Measurements from ENCODE around the gene INSRR.

INSRR gene

GRCh38 chr1:156832434-156832833 lies 26.5 kb downstream of the INSRR start:
- DNase-seq (ENCODE audit: low read depth, low spot score), result no peak

DNA sequence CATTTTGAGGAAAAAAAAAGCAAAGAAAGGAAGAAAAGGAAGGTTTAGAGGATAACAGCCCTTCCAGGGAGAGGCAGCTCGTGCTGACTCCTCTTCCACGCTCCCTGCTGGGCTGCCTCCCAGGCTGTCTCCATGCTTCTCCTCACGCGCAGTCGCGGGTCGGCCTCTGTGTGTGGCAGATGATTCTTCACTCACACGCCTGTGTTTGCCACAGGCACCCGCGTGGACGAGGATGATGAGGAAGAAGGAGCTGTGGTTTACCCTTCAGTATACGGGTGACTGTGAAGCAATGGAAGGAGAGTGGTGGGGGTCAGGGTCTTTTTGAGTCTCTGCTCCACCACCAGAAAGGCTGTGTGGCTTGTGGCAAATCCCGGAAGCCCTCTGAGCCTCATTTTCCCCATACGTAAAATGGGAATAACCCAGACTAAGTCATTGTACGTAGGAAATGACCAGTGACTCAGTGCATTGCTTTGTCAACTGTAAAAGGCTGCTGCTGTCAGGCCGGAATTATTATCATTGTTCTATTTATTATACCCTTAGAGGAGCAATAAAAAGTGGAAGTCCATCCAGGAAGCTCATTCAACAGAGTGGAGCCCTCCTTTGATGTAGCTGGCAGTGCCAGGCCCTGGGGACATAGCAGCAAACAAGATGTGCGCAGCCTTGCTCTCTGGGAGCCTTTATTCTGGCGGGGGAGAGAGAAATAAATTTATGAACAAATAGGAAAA lies 30.4 kb downstream of the INSRR start:
- DNase-seq (ENCODE audit: low read depth, low spot score), result no peak

DNA sequence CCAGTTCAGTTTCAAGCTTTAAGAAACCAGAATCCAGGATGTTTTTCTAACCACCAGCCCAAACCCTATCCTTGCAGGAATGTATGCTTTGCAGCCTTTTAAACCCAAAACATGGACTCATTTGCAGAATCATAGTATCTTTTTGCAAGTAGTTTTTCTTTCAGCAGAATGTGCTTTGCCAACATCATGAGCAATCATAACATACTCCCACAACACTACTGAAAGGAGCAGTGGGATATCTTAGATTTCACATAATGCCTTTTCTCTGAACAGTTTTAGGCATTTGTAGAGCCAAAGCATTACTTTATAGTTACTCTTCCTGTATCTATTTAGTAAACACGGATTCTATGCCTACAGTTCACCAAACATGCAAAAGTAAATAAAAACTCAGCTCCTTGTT lies 32.3 kb downstream of the INSRR start:
- no peak for DNase-seq (ENCODE audit: low read depth, low spot score)

- DNase-seq (ENCODE audit: low read depth, low spot score), result no peak
Measured at GRCh38 chr1:156823210-156823790, 35.6 kb downstream of the INSRR start.

- DNase-seq (ENCODE audit: low read depth, low spot score), result no peak
Measured at GRCh38 chr1:156822680-156823079, 36.2 kb downstream of the INSRR start.

GRCh38 chr1:156821801-156822200 lies 37.1 kb downstream of the INSRR start:
- no peak for DNase-seq (ENCODE audit: low read depth, low spot score)

DNA sequence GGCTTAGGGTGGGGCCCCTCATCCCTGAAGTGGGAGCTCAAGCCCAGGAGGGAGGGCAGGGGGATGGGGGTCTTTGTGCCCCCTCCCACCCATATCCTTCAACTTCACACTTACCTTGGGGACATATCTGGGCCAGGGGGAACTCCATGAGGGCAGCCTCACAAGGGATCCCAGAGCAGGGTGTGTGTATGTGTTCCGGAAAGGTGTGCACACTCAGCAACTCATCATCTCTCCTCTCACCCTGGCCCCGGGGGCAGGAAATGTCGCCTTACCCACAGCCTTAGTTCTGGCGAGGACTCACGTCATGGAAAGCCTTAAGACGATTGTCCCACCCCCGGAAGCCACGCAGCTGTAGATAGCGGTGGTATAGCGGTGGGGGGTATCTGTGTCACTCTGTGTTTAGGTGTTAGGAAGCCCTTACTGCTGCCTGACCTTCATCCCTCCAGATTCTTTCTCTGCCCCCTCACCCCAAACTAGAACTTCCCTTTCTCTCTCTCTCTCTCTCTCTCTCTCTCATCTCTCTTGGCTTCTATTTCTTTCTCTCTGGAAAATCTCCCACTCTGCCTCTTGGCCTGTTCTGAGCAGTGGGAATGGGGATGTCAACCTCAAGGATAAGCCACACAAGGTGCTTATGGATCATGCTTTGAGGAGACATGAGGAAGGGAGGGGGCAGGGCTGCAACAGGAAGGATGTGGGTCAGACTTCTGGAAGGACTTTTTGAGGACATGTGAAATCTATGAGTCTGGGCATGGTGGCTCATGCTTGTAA lies 42.2 kb downstream of the INSRR start, which contains the start of gene SH2D2A:
Gene SH2D2A (minus strand): TSS at position 288 of the 768 bp plus-strand sequence. CDS start 140 bp downstream, at position 148.
- DNase-seq (ENCODE audit: low read depth, low spot score), result no peak

DNA sequence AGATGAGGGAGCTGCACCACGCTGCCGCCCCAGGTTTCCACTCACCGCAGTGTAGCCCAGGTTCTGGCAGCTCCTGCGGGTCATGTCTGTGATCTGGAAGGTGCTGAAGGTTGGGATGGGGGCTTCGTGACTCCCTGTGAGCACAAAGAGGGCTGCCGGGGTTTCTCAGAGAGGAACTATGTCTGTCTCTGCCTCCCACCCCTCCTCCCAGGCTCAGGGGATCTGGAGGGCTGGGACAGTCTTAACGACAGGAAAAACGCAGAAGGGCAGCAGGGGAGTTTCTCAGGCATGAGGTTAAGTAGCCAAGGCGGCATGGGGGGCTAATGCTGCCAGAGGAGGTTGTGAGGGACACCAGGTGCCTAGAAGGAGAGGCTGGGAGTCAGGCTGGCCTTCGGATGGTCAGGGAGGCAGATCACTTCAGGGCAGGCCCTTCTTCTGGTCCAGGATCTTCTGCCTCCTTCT lies 42.9 kb downstream of the INSRR start:
- no peak for DNase-seq (ENCODE audit: low read depth, low spot score)

DNA sequence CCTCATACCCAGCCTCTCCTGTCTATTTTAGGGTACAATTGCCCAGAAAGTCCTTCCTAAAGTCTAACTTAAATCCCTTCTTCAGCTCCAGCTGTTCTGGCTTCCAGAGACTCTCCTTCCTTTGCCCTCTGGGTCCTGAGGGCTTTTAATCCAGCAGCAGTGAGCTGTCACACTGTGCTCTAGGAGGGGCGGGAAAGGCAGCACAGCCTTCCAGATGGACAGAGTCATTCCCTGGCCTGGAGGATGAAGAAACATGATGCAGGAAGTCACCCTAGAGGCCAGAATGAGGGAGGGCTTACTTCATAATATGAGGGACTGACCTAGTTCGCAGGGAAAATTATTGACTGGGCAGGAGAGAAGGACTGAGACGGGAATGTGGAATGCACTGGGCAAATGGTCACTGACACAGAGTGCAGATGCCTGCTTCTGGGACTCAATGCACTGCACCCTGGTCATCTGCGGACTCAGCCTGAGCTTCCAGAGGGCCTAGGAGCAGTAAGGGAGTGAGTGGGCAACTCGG lies 43.5 kb downstream of the INSRR start:
- DNase-seq (ENCODE audit: low read depth, low spot score), result no peak

DNA sequence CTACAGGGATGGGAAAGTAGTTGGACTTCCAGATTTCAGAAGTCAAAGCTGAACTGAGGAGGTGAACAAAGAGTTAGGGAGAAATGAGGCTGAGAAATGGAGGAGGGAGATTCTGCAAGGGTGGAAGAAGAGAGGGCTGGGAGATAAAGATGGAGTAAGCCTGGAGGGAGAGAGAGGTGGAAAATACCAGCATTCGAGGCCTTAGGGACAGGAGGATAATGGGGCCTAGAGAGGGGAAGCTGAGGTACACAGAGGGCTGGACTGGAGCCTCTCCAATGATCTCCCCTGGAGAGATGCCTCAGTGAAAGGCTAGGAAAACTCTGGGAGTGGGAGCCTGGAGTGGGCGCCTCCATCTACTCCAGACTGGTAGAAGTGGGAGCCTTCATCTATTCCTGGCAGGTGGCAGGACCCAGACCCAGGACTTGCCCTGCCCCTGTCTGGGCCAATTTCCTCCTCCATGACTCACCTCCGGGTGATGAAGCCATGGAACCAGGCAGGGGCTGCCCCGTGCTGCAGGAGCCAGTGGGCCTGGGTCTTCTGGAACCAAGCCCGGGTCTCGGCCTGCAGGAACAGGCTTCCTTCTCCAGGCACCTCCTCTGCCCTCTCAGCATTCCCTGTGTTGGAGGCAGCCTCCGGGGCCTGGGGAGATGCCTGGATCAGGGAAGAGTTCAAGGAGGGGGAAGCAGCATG lies 44.2 kb downstream of the INSRR start:
- DNase-seq (ENCODE audit: low read depth, low spot score), result no peak

- peak; percentile 60 for DNase-seq (ENCODE audit: low read depth, low spot score)
Measured at GRCh38 chr1:156813750-156814570, 45.0 kb downstream of the INSRR start.

GRCh38 chr1:156813298-156813697 lies 45.6 kb downstream of the INSRR start:
- DNase-seq (ENCODE audit: low read depth, low spot score), result no peak

DNA sequence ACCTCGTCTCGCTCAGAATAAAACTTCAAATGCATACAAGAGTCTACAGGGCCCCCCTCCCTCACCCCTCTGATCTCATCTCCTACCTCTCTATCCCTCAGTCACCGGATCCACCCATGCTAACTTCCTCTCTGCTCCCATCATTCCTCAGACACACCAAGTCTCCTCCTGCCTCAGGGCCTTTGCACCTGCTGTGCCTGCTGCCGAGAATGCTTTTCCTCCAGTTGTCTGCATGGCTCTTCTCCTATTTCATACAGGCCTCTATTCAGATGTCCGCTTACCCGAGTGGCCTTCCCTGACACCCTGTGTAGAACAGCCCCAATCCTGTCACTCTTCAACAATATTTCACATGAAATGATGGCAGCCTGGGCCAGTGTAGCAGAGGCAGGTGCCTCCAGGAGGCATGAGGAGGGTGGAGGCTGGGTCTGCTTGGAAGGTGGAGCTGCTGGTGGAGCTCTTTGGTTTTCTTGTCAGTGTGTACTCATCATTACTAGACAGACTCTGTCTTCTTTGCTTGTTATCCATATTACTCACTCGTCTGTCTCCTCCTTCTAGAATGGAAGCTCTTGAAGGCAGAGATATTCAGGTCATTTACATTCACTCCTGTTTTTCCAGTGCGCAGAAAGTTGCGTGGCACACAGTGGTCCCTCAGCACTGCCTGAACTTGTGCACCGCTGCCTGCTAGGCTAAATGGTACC lies 46.5 kb downstream of the INSRR start:
- DNase-seq (ENCODE audit: low read depth, low spot score), result no peak

DNA sequence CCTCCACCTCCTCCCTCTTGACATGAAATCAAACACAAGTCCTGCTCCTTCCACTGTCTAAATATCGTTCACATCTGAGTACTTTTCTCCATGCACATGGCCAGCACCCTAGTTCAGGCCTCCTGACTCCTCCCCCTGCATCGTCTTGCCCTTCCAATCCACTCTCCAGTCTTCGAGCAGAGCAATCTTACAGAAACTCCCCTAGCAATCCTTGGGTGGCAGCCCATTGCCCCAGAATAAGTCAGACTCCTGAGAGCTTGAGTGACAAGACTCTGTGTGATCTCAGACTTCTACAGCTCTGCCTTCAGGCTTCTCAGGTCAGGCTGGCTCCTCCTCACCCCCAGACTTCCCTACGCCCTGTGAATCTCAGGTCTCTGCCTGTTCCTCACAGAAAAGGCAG lies 47.7 kb downstream of the INSRR start:
- DNase-seq (ENCODE audit: low read depth, low spot score), result no peak

- DNase-seq (ENCODE audit: low read depth, low spot score), result no peak
Measured at GRCh38 chr1:156809711-156810366, 49.1 kb downstream of the INSRR start.

- DNase-seq (ENCODE audit: low read depth, low spot score), result no peak
Measured at GRCh38 chr1:156809281-156809680, 49.6 kb downstream of the INSRR start.

DNA sequence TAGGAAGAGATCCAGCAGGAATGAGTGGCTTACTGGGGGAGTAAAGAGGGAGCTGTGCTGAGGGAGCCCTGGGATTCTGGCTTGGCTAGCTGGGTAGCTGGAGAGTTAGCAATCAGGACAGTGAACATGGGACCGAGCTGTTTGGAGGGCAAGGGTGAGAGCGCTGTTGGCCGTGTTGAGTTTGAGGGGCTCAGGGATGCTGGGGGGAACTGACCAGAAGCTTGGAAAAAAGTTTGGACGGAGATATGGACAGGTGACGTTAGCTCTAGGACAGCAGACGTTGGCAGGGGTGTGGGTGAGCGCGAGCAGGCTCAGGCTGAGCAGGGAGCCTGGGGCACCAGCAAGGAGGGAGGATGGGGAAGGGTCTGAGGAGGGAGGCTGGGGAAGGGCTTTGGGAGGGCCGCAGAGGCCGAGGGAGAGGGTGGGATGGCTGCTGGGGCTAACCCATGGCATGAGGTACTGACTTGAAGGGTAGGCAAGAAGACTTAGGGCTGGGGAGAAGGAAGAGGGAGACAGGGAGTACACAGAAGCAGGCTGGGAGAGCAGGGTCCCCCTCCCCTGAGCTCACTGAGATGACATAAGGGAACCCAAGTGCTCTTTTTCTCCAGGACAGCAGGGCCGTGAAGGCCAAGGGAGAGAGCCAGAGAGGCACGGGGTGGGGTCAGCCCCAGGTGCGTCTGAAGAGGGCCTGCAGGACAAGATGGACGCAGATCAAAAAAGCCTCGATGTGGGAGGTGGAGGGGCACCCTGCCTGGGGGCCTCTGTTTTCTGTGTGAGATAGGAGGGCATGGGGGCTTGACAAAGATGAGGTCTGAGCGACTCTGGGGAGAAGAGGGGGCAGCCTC lies 50.5 kb downstream of the INSRR start:
- DNase-seq (ENCODE audit: low read depth, low spot score), result no peak

DNA sequence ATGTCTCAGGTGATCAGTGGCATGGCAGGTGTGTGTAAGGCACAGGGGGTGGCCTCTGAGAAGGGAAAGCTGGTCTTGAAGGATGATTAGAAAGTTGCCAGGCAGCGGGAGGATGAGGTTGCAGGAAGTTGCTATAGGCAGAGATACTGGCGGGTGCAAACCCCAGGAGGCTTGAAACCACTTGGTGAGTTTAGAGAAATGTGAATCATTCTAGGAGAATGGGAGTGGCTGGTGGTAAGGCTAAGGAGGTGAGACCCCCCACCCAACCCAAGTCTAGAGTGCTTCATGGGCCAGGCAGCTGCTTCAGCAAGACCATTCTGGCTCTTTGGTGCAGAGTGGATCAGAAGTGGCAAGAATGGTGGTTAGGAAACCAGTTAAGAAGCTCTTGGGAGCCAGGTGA lies 51.3 kb downstream of the INSRR start:
- no peak for DNase-seq (ENCODE audit: low read depth, low spot score)
